ENCODE measurements around the gene TPSG1. TPM values are rescaled to one million over a fixed set of nuclear protein-coding genes. Genes with fewer than 3 reads are reported as not detected.
A peak's percentile ranks its signal among the peaks of the same experiment; 100 is the strongest.
"Not testable (repeated sequence)": the region's sequence is repeated elsewhere in the genome, so short reads cannot be mapped to it uniquely, and the experiment has no call there.

Gene TPSG1
- total RNA-seq, 1 experiment from 2014 or later, result not detected

GRCh38 chr16:1192384-1193073 lies 32.5 kb downstream of the TPSG1 start:
- no peaks in the 10 kb centered on the region for H3K9me3 ChIP-seq (ENCODE audit: control insufficient read depth in 1 of 2, insufficient read depth in 1 of 2, low read depth in 1 of 2, low read length in 2 of 2)
- H2AFZ ChIP-seq (ENCODE audit: low read depth, low read length, poor library complexity, severe bottlenecking), result no peak overlapping the region
- H3K4me2 ChIP-seq (ENCODE audit: low read length), result peak overlapping the region; percentile 78
- no peaks in the 10 kb centered on the region for H3K36me3 ChIP-seq (ENCODE audit: control insufficient read depth in 1 of 2, insufficient read depth in 2 of 2, low read length in 2 of 2)
- ChIA-PET POLR2A (interaction anchor here (0.6 kb wide), 1 partner anchor 681 kb away, joined by 8 read pairs; no protein-coding TSS in a partner anchor), RAD21 (ENCODE audit: low non-redundant PET in 1 of 2, low total read pairs in 2 of 2, uncharacterized antibody in 2 of 2, unreplicated experiment in 2 of 2) (no interaction called here), CTCF (interaction anchor here (0.6 to 1.4 kb wide), 2 partner anchors 11 to 67 kb away, joined by 3 read pairs; no protein-coding TSS in a partner anchor)
- no peak for ATAC-seq
- H3K4me1 ChIP-seq (ENCODE audit: control insufficient read depth in 1 of 2, insufficient read depth in 2 of 2, low read length in 2 of 2), result peaks cover 22 to 36% of the 10 kb centered on the region in 2 experiments
- no peaks in the 10 kb centered on the region for H3K9me2 ChIP-seq (ENCODE audit: insufficient read depth)
- H4K20me1 ChIP-seq (ENCODE audit: insufficient read depth), result no peaks in the 10 kb centered on the region
- H3K27ac ChIP-seq (ENCODE audit: low read depth, low read length), result peak overlapping the region; percentile 72
- no peaks in the 10 kb centered on the region for H3K27me3 ChIP-seq (ENCODE audit: insufficient read depth, low read length)
- no peak for TF ChIP-seq EZH2 (IDR thresholded peaks at IDR 0.05)
- no peak for TF ChIP-seq POLR2AphosphoS5 (IDR thresholded peaks at IDR 0.05; ENCODE audit: low read depth, low read length)
- no peak for TF ChIP-seq ZFX (IDR thresholded peaks at IDR 0.05)
- TF ChIP-seq CEBPB (IDR thresholded peaks at IDR 0.05; ENCODE audit: low read depth), result no peak
- intact Hi-C loops (cut with micrococcal nuclease), result loop anchor here (5.0 kb wide), 2 partner anchors 40 to 135 kb away; partner anchors contain the start of gene CACNA1H
- H3K9ac ChIP-seq (ENCODE audit: low read length), result peak overlapping the region; percentile 67
- H3K79me2 ChIP-seq (ENCODE audit: insufficient read depth, low read length), result no peaks in the 10 kb centered on the region
- no TSS peak for BruUV-seq (replicated peaks)
- no peak for DNase-seq (ENCODE audit: low read depth, low spot score)
- H3K4me3 ChIP-seq (replicated peaks in 1 of 2; ENCODE audit: low read depth in 1 of 2, low read length in 2 of 2), result peak overlapping the region; percentile 28 to 58

- H2AFZ ChIP-seq (ENCODE audit: low read depth, low read length, poor library complexity, severe bottlenecking); BruUV-seq (replicated peaks); H3K9me2 ChIP-seq (ENCODE audit: insufficient read depth); H4K20me1 ChIP-seq (ENCODE audit: insufficient read depth); H3K27me3 ChIP-seq (ENCODE audit: insufficient read depth, low read length); H3K4me3 ChIP-seq (replicated peaks in 1 of 2; ENCODE audit: low read depth in 1 of 2, low read length in 2 of 2); H3K36me3 ChIP-seq (ENCODE audit: control insufficient read depth in 1 of 2, insufficient read depth in 2 of 2, low read length in 2 of 2); H3K4me2 ChIP-seq (ENCODE audit: low read length); H3K27ac ChIP-seq (ENCODE audit: low read depth, low read length); H3K79me2 ChIP-seq (ENCODE audit: insufficient read depth, low read length); CTCF ChIA-PET; RAD21 ChIA-PET (ENCODE audit: low non-redundant PET in 1 of 2, low total read pairs in 2 of 2, uncharacterized antibody in 2 of 2, unreplicated experiment in 2 of 2); H3K9me3 ChIP-seq (ENCODE audit: control insufficient read depth in 1 of 2, insufficient read depth in 1 of 2, low read depth in 1 of 2, low read length in 2 of 2); DNase-seq (ENCODE audit: low read depth, low spot score); H3K9ac ChIP-seq (ENCODE audit: low read length); ATAC-seq; POLR2A ChIA-PET: not testable (repeated sequence)
- peaks cover 22 to 36% of the 10 kb centered on the region in 2 experiments for H3K4me1 ChIP-seq (ENCODE audit: control insufficient read depth in 1 of 2, insufficient read depth in 2 of 2, low read length in 2 of 2)
- intact Hi-C loops (cut with micrococcal nuclease), result loop anchor here (5.0 kb wide), 2 partner anchors 38 to 133 kb away; partner anchors contain the start of gene CACNA1H
Observed at GRCh38 chr16:1190789-1191188, 34.3 kb downstream of the TPSG1 start.
